GM18517 (cell line): ENCODE results near the gene ATXN10.

ENCODE experiments used
- ATAC-seq: cut with Tn5 transposase; IDR thresholded peaks from one replicate; pipeline ENCODE4 v1.9.1; 2021; ENCODE audit warnings: mild to moderate bottlenecking, moderate library complexity; ENCODE audit not compliant: unreplicated experiment

ATXN10 gene

DNA sequence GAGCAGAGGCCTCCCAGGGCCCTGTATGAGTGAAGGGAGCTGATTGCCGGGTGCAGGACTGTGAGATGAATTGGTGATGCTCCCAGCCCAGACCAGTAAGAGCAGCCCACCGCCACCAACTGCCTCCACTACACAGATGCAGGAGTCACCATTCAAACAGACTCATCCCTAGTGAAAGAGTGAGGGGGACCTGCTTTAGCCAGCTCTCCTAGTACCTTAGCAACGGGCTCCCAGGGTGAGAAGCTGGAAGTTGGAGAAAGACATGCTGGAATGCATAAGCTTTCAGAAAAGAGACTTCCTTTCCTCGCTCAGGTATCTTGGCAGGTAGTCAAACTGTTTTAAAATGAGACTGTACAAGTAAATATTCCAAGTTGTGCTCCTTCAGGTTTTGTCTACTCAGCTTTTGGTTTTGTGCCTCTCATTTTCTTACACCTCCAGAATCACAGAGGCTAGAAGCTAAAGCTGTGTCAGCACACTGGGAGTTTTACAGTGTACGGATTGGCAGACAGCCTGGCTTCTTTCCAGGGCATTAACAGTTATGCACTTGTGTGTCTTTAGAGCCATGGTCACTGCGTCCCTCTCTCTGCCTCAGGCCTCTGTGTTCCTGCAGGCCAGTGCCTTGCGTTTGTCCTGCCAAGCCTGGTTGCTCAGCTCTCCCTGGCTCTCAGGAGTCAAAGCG is 146.2 kb downstream of the ATXN10 start:
- ATAC-seq = no peak

DNA sequence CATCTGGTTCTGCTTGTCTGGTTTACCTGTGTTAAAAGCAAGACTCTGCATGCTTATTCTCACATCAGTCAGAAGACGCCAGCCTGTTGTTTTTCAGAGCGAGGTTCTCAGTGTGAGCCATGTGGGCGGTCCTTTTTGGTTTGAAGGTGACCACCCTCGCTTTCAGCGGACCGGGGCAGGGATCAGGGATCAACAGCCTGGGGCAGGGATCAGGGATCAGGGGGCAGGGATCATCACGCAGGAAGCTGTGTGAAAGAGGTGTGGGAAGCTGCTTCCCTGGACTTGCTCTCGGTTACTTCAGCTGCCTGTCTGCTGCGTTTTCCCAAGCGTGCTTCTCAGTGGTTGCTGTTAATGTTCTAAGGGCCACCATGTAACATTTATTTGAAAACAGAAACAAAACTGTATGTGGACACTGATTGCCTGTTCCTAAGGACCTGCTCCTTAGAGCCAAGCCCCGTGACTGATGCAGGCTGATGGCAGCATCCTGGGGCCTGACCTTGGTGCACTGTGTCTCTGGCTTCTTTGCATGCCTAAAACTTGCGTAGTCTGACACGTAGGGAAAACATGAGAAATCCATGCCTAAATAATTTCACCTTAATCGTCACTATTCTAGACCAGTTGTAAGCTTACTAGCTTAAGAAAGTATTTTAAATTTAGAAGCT is 146.9 kb downstream of the ATXN10 start:
- ATAC-seq = no peak

DNA sequence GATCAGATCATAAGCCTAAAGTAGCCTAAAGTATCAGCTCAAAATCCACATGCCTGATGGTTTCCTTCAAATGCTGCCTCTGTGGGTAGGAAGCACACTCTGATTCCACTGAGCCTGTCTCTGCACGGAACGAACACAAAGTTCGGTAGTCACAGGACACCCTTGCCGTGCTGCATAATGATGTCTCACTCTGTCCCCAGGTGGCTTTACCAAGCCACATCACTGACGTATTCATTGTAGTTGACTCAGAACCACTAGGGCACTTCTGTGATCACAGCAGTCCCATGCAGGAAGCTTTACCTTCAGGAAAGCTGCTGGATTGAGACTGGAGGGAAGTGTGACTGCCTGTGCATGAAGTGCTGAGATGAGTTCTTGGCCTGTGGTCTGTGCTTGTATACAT is 147.7 kb downstream of the ATXN10 start:
- ATAC-seq = no peak

DNA sequence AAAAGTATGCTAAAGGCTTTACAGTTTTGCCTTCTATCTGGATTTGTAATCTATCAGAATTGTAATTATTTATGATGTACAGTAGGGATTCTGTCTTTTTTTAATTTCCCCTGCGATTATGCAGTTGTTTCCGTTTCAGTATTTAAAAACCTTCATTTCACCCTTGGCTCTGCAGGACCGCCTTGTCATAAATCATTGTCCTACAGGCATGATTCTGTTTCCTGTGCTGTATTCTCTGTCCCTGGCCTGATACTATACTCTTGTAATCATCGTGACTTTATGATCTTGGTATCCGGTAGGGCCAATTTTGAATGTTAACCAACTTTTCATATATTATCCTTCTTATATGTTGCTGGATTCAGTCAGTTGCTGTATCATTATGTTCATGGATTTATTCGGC is 151.7 kb downstream of the ATXN10 start:
- ATAC-seq = no peak

DNA sequence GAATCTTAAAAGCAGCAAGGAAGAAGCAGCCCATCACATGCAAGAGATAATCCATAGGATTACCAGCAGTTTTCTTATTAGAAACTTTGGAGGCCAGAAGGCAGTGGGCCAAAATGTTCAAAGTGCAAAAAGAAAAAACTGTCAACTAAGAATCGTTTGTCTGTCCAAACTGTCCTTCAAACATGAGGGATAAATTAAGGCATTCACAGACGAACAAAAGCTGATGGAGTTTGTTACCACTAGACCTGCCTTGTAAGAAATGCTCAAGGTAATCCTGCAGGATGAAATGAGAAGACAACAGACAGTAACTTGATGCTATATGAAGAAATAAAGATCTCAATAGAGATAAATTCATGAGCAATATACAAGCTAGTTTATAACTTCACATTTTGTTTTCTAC is 154.9 kb downstream of the ATXN10 start:
- no peak for ATAC-seq

DNA sequence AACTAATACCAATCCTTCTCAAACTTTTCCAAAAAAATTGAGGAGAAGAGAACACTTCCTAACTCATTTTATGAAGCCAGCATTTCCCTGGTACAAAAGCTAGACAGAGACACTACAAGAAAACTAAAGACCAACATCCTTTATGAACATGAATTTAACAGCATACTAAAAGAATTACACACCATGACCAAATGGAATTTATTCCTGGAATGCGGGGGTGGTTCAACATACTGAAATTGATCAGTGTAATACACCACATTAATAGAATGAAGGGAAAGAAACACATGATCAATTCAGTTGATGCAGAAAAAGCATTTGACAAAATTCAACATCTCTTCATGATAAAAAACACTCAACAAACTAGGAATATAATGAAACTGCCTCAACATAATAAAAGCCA is 157.2 kb downstream of the ATXN10 start:
- no peak for ATAC-seq

DNA sequence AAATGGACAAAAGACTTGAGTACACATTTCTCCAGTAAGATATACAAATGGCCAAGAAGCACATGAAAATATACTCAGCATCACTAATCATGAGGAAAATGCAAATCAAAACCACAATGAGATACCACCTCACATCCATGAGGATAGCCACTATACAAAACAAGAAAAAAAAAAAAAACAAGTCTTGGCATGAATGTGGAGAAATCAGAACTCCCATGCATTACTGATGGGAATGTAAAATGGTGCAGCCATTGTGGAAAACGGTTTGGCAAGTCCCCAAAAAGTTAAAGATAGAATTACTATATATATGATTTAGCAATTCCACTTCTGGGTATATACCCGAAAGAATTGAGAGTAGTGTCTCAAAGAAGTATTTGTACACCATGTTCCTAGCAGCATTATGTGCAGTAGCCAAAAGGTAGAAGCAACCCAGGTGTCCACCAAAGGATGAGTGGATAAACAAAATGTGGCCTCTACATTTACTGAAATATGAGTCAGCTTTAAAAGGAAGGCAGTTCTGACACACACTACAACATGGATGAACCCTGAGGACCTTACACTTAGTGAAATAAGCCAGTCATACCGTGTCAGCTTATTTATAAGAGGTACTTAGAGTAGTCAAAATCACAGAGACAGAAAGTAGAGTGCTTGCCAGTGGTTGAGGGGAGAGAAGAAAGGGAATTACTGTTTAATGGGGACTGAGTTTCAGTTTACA is 159.1 kb downstream of the ATXN10 start:
- no peak for ATAC-seq

DNA sequence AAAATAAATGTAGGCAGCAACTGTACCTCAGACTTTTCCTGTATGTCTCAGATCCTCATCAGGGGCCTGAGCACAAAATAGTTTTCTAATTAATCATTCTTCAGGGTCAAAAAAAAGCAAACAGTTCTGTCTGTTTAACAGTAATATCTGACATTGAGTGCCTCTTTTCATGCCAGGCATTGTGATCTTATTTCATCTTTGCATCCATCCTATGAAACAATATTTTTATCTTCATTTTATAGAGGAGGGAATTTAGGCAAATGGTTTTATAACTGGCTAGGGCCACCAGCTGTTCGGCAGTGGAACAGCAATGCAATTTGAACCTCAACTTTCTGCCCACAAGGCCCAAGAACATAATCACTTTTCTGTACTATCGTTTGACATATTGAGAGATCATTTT is 159.8 kb downstream of the ATXN10 start:
- no peak for ATAC-seq

DNA sequence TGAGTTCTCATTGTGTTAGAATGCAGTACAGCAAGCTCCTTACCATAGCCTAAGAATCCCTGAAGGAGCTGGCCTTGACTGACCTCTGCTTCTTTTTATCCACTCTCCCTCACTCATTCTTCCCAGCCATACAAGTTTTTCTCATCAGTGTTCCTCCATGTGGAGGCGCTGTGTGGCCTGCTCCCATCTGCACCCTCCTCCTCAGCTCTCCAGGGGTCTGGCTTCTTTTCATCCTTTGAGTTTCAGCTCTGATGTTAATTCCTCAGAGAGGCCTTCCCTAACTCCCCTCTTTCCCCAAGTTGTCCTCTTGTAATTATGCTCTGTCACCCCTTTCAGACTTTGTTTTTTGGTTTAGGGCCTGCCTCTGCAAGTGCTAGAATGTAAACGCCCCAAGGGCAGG is 160.5 kb downstream of the ATXN10 start:
- no peak for ATAC-seq

DNA sequence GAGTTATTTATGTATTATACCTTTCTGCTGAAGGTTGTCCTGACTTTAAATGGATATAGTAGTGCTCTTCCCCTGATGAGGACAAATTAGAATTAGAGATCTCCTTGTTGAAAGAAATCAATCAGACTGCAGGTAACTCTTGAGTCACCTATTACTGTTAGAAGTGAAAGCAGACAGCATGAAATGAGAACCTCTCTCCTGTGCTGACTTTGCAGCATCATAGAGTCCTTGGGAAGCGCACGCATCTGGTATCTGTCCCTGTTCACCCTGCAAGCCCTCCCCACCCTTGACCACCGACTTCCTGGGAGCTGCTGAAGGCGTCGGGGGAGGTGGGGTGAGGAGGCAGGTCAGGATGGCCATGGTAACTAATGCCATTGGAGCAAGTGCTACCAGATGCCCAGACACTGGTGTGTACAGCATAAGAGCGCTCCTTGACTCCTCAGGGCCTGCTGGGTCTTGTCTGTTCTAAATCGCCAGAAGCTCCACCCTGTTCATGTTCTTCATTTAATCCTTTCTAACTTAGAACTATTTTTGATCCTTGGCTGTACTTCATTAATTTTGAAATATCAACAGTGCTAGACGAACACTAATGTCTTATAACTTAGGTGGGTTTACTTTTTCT is 161.4 kb downstream of the ATXN10 start:
- ATAC-seq = no peak

DNA sequence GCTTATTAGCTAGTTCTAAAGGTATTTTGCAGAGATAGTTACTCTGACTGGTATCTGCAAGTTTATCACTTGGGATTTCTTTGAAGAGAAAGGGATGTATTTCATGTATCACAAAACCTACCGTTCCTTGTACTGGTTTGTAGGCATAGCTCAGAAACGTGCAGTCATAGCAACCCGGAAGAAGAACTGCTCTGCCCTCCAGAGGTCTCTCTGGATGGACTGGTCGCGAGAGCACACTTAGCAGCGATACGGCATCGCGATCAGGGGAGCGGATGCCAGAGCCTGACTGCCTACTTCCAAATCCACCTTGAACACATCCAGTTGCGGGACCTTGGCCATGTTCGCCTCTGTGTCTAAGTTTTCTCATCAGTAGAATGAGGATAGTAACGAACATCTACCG is 162.0 kb downstream of the ATXN10 start:
- no peak for ATAC-seq

DNA sequence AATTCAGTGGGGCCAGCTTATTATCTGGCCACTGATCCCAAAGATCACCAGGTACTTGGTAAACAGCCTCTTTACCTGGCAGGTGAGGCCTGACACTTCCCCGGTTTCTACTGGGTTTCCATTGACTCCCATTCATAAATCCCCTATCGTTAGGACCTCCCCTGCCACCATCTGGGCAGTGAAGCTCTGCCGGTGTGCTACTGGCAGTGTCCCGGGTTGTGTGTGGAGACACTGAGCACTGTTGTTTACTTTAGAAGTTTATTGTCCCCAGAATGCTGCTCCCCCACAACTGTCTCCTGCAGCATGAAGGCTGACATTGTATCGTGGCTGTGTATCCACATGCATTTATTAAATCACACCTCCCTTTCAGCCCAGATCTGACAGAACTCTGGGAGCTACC is 162.6 kb downstream of the ATXN10 start:
- ATAC-seq = no peak

DNA sequence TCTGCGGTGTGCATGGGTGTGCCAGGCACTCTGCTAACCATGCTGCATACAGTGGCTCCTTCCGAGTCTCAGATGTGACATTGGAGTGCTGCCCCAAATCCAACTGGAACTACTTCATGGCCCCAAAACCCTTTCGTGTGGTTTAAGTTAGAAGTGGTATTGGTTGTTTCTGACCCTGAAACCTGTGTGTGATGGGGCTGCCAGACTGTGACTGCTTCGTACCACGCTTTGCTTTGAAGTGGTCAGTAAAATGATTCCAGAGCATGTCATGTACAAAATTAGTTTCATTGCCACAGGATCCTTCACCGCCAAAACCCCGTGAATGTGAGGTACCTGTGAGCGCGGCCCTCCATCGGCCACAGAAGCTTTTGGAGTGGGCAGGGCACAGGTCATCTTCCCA is 163.2 kb downstream of the ATXN10 start:
- ATAC-seq = no peak

DNA sequence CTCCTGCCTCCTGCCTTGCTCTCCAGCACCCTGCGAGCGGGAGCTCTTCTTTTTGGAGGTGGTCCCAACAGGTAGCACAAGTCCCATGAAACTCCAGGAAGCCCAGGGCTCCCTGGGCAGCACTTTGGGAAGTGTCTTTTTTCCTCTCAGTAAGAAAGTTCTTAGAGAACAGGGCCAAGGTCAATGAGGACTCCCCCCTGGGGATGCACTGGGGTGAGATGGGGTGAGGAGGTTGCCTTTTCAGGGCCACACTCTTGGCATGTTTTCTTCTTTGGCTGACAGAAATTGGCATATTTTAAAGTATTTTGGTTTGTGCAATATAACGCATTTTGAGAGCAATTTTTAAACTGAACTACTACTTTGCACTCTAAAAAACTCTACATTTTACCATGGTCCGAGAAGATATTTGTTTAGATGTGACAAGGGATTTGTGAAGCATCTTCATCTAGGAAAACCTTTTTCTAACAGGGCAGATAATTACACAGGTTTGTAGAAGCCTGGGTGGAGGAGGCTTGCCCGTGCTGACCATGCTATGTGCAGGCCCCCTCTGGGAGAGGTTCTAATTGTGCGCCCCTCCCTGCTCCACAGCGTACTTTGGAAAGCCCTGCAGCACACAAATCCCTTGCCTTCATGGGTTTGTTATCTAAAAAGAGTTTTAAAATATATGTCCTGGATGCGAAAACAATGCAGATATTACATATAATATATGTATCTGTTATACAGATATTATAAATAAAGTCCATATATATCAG is 165.0 kb downstream of the ATXN10 start:
- ATAC-seq = no peak

DNA sequence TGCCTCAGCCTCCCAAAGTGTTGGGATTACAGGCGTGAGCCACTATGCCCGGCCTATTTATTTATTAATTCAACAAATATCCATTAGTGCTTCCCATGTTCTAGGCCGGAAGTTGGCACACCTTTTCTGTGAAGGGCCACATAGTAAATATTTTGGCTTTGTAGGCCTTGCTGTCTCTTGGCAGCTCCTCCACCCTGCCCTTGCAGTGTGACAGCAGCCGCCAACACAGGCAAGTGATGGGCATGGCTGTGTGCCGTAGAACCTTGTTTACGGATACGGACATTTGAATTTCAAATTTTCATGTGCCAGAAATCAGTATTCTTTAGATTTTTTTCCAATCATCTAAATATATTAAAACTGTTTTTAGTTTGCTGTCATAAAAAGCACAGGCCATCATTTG is 165.9 kb downstream of the ATXN10 start:
- ATAC-seq = no peak

DNA sequence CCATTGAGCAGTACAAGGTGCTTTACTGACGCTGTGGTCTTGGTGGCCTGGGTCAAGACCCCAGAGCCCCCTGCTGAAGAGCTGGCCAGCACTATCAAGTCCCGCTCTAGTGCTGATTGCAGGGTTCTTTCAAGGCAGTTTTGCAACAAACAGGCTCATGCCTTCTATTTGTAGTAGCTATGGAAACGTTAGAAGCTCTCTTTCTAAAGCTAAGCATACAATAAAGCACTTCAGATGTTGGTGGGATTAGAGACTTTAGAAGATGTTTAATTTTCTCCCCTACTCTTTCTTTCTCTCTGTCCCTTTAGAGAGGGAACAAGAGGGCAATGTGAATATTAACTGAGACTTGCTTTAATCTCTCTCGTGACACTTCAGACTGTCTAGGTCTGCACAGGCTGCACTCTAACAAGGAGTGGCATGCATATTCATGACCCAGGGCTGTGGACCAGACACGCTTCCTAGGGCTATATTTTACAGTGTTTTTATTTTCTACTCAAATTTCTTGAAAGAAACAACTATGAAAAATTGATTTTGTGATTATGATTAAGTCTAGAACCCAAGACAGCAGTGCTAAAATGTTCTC is 166.8 kb downstream of the ATXN10 start:
- ATAC-seq = no peak

DNA sequence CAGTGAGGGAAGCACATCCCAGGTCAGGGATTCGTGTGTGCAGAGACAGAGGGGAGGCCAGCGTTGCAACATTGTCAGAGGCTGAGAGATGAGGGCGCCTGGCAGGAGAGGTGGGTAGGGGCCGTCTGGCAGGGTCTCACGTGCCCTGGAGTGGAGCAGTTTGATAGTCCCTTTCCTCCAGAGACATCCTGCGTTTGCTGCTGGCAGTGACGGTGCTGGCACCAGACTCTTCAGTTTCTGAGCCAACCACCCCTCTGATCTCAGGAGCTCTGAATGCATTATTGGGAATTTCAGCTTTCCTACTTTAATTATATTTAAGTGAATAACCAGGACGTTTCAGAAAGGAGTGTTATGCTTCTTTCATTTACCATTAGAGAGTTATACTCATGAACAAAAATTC is 168.8 kb downstream of the ATXN10 start:
- ATAC-seq = no peak

DNA sequence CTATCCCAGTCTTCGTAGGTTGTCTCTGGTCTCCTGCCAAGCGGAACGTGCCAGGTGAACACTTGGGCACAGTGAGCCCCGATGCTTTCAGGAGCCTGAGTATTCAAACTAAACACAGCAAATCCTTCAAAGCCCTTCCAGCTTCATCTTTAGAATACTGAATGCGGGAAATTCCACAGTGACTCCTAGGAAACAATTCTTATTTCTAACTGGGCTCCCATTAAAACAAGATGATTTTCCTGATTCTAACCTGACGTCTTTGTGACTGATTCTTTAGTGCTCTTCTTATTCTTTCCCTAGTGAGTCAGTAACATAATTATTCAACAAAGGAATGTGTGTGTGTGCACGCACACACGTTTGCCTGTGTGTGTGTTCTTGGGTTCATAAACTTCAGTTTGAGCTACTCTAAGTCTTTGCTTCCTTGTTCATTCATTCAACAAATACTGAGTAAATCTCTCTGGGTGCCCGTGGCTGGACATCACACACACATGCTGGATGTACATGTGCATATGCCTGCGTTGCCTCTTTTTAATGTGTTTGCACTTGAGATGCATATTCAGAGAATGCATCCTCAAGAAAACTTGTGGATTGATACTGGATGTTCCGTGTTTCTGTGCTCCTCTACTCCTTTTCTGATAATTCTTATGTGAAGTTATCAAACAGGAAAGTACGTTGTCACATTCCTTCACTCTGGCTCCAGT is 170.8 kb downstream of the ATXN10 start:
- ATAC-seq = no peak

DNA sequence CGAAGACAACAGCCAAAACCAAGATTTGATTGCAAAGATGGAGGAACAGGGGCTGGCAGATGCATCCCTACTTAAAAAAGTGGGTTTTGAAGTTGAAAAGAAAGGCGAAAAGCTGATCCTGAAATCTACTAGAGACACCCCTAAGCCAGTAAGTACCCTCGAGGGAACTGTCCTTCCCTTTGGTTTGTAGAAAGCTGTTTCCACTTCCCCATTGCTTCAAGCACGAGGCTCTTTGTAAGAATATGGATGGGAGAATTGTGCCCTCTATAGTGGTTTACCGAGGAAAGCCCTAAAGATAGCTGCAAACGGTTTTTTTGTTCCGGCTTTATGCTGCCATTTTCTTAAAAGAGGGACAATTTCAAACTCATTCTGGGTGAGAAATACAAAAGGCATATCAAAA is 171.4 kb downstream of the ATXN10 start:
- ATAC-seq = no peak

DNA sequence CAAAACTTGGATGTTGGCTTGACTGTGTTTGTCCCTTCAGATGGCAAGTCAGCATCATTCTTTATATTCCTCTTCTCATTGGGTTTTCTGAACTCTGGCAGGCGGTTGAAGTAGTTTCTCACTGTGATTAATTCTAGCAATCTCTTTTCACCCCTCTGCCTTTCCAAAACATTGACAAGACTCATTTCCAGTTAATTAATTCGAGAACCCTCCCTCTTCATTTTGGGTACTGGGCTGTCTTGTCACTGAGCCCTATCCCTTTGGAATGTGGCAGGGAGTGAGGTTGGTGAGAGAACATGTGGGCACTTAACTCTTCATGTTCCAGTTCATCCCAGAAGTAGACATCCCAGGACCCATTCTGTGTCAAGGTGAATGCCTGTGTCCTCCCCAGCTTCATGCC is 172.4 kb downstream of the ATXN10 start:
- no peak for ATAC-seq
